SK-N-SH treated with all-trans-retinoic acid at 6 μM for 48 hours (cell line): ENCODE data around the gene ST8SIA1.

Source experiments
- ATAC-seq: fragments of 200-7000 bp; cut with Tn5 transposase; 3 replicates; pipeline ENCODE4 v1.9.1; 2020; ENCODE audit warnings: mild to moderate bottlenecking, moderate library complexity
- ESRRG ChIP-seq: fragments of 250-450 bp; sonication (Bioruptor Pico); IDR thresholded peaks from 2 replicates; pipeline ENCODE4 v1.6.1; 2021; ENCODE audit warnings: mild to moderate bottlenecking
- GLIS3 ChIP-seq: fragments of 250-450 bp; sonication (Bioruptor Pico); IDR thresholded peaks from 2 replicates; pipeline ENCODE4 v1.5.0; 2020; ENCODE audit warnings: mild to moderate bottlenecking, moderate library complexity
- ISL1 ChIP-seq: fragments of 250-450 bp; sonication (Bioruptor Pico); IDR thresholded peaks from 2 replicates; pipeline ENCODE4 v2.1.2; 2022; ENCODE audit warnings: mild to moderate bottlenecking, moderate library complexity
- OSR1 ChIP-seq: fragments of 250-450 bp; sonication (Bioruptor Pico); IDR thresholded peaks from 2 replicates; pipeline ENCODE4 v1.8.0; 2022; ENCODE audit warnings: moderate library complexity, mild to moderate bottlenecking, inconsistent platforms
- PPARA ChIP-seq: fragments of 250-450 bp; sonication (Bioruptor Pico); IDR thresholded peaks from 2 replicates; pipeline ENCODE4 v1.5.0; 2020; ENCODE audit warnings: mild to moderate bottlenecking, borderline replicate concordance
- RARB ChIP-seq: fragments of 250-450 bp; sonication (Bioruptor Pico); IDR thresholded peaks from 2 replicates; pipeline ENCODE4 v1.8.0; 2021; ENCODE audit warnings: mild to moderate bottlenecking, moderate library complexity
- SNAI2 ChIP-seq: fragments of 250-450 bp; sonication (Bioruptor Pico); IDR thresholded peaks from 2 replicates; pipeline ENCODE4 v1.5.0; 2020; ENCODE audit warnings: mild to moderate bottlenecking, moderate library complexity
- TCF4 ChIP-seq: fragments of 250-450 bp; sonication (Bioruptor Pico); IDR thresholded peaks from 2 replicates; pipeline ENCODE4 v1.8.0; 2021; ENCODE audit warnings: mild to moderate bottlenecking, moderate library complexity, borderline replicate concordance
- TOX ChIP-seq: fragments of 250-450 bp; sonication (Bioruptor Pico); IDR thresholded peaks from 2 replicates; pipeline ENCODE4 v1.8.0; 2021; ENCODE audit warnings: mild to moderate bottlenecking, moderate library complexity, borderline replicate concordance
- ZC3H10 ChIP-seq: fragments of 250-450 bp; sonication (Bioruptor Pico); IDR thresholded peaks from 2 replicates; pipeline ENCODE4 v1.5.1; 2021; ENCODE audit warnings: mild to moderate bottlenecking, moderate library complexity
- ZFP30 ChIP-seq: fragments of 450-650 bp; formaldehyde crosslinking; IDR thresholded peaks from 2 replicates; pipeline ENCODE4 v1.5.0; 2022; ENCODE audit warnings: mild to moderate bottlenecking, moderate library complexity
- ZNF565 ChIP-seq: fragments of 450-650 bp; formaldehyde crosslinking; conservative IDR thresholded peaks from 2 replicates; pipeline ENCODE4 v1.5.0; 2020; ENCODE audit warnings: low read depth, mild to moderate bottlenecking, moderate library complexity
- ZNF70 ChIP-seq: fragments of 450-650 bp; formaldehyde crosslinking; IDR thresholded peaks from 2 replicates; pipeline ENCODE4 v1.5.0; 2020; ENCODE audit warnings: mild to moderate bottlenecking, moderate library complexity
- ZNF8 ChIP-seq: fragments of 450-650 bp; formaldehyde crosslinking; IDR thresholded peaks from 2 replicates; pipeline ENCODE4 v1.5.0; 2020; ENCODE audit warnings: mild to moderate bottlenecking, moderate library complexity
- TF ChIP-seq, protein P1 (sequence below): fragments of 250-450 bp; sonication (Bioruptor Pico); IDR thresholded peaks from 2 replicates; pipeline ENCODE4 v1.8.0; 2021; ENCODE audit warnings: low read depth, mild to moderate bottlenecking, moderate library complexity, borderline replicate concordance
- TF ChIP-seq, protein P2 (sequence below): fragments of 250-450 bp; sonication (Bioruptor Pico); IDR thresholded peaks from 2 replicates; pipeline ENCODE4 v1.5.1; 2020; ENCODE audit warnings: low read depth, mild to moderate bottlenecking, moderate library complexity
- TF ChIP-seq, protein P3 (sequence below): fragments of 250-450 bp; sonication (Bioruptor Pico); IDR thresholded peaks from 2 replicates; pipeline ENCODE4 v1.5.1; 2021; ENCODE audit warnings: mild to moderate bottlenecking, moderate library complexity
- TF ChIP-seq, protein P4 (sequence below): fragments of 250-450 bp; sonication (Bioruptor Pico); IDR thresholded peaks from 2 replicates; pipeline ENCODE4 v1.5.0; 2020; ENCODE audit warnings: mild to moderate bottlenecking, moderate library complexity

The ST8SIA1 gene

DNA sequence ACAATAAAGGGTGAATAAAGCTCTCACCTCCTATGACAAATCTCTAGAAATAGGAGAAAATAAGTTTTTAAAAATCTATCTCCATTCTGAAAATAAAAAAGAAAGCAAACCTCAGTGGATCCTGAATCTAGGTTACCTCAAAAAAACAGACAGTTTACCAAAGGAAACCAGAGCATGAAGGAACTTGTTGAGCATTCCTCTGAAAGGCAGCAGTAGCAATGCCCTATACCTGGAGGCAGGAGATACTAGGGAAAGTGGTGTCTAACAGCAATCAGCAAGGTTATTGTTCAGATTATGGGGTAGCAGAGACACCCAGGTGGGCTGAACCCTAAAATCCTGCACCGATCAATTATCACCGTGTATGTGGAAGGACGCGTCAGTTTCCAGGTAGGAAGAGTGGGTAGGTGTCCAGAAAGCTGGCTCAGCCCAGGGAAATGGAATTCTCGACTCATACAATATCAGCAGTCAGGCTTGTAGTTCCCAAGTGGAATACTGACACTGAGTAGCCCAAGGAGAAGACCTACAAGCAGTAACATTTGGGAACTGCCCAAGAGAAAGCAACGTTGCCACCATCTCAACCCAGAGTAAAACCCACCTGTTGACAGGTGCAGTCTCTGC, 128.3 kb downstream of the ST8SIA1 start:
- ATAC-seq: no peak
- TF ChIP-seq ZNF8 (CRISPR knock-in tag) (no peak), RARB (no peak), ZFP30 (CRISPR knock-in tag) (no peak), ZNF70 (CRISPR knock-in tag) (no peak), TCF4 (CRISPR knock-in tag) (no peak)

- no peak for ATAC-seq
- TF ChIP-seq TOX (CRISPR knock-in tag): no peak
- TF ChIP-seq ISL1 (CRISPR knock-in tag): no peak
- TF ChIP-seq, protein P1, sequence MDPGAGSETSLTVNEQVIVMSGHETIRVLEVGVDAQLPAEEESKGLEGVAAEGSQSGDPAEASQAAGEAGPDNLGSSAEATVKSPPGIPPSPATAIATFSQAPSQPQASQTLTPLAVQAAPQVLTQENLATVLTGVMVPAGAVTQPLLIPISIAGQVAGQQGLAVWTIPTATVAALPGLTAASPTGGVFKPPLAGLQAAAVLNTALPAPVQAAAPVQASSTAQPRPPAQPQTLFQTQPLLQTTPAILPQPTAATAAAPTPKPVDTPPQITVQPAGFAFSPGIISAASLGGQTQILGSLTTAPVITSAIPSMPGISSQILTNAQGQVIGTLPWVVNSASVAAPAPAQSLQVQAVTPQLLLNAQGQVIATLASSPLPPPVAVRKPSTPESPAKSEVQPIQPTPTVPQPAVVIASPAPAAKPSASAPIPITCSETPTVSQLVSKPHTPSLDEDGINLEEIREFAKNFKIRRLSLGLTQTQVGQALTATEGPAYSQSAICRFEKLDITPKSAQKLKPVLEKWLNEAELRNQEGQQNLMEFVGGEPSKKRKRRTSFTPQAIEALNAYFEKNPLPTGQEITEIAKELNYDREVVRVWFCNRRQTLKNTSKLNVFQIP (CRISPR knock-in tag): no peak
- TF ChIP-seq PPARA (CRISPR knock-in tag): no peak
- TF ChIP-seq ZNF565: no peak
- TF ChIP-seq ZNF8 (CRISPR knock-in tag): no peak
- TF ChIP-seq, protein P2, sequence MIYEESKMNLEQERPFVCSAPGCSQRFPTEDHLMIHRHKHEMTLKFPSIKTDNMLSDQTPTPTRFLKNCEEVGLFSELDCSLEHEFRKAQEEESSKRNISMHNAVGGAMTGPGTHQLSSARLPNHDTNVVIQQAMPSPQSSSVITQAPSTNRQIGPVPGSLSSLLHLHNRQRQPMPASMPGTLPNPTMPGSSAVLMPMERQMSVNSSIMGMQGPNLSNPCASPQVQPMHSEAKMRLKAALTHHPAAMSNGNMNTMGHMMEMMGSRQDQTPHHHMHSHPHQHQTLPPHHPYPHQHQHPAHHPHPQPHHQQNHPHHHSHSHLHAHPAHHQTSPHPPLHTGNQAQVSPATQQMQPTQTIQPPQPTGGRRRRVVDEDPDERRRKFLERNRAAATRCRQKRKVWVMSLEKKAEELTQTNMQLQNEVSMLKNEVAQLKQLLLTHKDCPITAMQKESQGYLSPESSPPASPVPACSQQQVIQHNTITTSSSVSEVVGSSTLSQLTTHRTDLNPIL: no peak
- no peak for TF ChIP-seq SNAI2 (CRISPR knock-in tag)
- TF ChIP-seq ZFP30 (CRISPR knock-in tag): no peak
- TF ChIP-seq, protein P3, sequence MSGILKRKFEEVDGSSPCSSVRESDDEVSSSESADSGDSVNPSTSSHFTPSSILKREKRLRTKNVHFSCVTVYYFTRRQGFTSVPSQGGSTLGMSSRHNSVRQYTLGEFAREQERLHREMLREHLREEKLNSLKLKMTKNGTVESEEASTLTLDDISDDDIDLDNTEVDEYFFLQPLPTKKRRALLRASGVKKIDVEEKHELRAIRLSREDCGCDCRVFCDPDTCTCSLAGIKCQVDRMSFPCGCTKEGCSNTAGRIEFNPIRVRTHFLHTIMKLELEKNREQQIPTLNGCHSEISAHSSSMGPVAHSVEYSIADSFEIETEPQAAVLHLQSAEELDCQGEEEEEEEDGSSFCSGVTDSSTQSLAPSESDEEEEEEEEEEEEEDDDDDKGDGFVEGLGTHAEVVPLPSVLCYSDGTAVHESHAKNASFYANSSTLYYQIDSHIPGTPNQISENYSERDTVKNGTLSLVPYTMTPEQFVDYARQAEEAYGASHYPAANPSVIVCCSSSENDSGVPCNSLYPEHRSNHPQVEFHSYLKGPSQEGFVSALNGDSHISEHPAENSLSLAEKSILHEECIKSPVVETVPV (CRISPR knock-in tag): no peak
Measured at GRCh38 chr12:22204391-22204790, 130.1 kb downstream of the ST8SIA1 start.

DNA sequence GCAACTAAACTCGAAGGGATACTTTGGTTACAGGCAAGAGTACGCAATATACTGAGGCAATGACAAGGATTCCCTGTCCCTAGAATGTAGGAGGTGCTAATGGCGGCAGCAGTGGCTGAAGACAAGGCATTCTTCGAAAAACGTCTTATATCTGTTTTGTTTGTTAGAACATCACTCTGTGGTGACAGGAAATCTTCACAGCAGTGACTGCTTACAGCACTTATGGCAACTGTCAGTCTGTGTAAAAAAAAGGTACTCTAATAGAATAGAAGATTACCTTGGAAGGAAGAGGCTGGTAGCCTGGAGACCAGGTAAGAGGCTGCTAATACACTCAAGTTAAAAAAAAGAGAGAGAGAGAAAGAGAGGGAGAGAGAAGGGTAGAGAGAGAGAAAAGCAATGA, 131.7 kb downstream of the ST8SIA1 start:
- TF ChIP-seq ZNF8 (CRISPR knock-in tag): no peak
- TF ChIP-seq ISL1 (CRISPR knock-in tag): no peak
- TF ChIP-seq, protein P4, sequence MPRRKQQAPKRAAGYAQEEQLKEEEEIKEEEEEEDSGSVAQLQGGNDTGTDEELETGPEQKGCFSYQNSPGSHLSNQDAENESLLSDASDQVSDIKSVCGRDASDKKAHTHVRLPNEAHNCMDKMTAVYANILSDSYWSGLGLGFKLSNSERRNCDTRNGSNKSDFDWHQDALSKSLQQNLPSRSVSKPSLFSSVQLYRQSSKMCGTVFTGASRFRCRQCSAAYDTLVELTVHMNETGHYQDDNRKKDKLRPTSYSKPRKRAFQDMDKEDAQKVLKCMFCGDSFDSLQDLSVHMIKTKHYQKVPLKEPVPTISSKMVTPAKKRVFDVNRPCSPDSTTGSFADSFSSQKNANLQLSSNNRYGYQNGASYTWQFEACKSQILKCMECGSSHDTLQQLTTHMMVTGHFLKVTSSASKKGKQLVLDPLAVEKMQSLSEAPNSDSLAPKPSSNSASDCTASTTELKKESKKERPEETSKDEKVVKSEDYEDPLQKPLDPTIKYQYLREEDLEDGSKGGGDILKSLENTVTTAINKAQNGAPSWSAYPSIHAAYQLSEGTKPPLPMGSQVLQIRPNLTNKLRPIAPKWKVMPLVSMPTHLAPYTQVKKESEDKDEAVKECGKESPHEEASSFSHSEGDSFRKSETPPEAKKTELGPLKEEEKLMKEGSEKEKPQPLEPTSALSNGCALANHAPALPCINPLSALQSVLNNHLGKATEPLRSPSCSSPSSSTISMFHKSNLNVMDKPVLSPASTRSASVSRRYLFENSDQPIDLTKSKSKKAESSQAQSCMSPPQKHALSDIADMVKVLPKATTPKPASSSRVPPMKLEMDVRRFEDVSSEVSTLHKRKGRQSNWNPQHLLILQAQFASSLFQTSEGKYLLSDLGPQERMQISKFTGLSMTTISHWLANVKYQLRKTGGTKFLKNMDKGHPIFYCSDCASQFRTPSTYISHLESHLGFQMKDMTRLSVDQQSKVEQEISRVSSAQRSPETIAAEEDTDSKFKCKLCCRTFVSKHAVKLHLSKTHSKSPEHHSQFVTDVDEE: no peak
- TF ChIP-seq OSR1 (CRISPR knock-in tag): no peak
- TF ChIP-seq, protein P3 (CRISPR knock-in tag): no peak
- no peak for TF ChIP-seq ZC3H10 (CRISPR knock-in tag)
- TF ChIP-seq, protein P1 (CRISPR knock-in tag): no peak
- TF ChIP-seq ESRRG (CRISPR knock-in tag): no peak
- no peak for TF ChIP-seq ZNF565
- no peak for TF ChIP-seq GLIS3 (CRISPR knock-in tag)
- ATAC-seq: no peak
